ENCODE results near the gene SLC6A3. TPM values are rescaled to one million over a fixed set of nuclear protein-coding genes. Genes with fewer than 3 reads are reported as not detected.

Gene SLC6A3
- total RNA-seq, 4 donors from 2014 or later: not detected

DNA sequence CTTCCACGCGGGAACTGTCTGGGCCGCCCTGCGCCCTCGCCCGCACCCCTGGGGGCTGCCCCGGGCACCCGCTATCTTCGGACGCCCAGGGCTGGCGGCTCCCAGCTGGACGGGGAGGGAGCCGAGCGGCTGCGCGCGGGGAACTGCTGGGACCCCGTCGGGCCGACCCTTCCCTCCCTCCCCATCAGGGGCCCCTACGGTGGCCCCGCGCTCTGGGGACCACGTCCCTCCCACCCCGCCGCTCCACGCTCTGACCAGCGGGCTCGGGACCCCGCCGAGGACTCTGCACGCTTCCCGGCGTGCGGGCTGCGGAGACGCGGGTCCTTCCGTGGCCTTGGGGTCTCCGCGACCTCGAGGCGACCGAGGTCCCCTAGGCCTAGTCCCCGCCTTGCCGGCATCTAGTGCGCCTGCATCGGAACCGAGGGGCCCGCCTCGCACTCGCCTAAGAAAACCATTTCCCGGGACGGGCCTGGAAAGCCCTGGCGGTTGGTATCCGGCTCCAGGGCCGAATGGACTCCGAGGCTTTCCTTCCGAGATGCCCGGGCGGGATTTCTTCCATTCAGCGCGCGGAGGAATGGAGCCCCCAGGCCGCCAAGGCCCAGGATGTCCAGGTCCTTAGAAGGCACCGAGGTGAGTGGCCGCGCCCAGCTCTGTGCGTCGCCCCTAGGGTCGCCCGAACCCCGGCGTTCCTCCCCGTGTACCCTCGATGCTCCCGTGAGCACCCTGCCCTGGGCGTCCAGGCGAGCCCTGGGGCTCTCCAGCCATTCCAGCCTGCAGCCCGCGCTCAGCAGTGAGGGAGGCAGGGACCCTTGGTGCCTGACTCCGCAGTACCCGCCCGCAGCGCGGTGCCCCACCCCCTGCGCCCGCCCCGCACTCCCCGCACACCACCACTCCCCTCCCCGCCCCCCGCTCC lies 705 bp upstream of the SLC6A3 start:
- H3K4me1 ChIP-seq: peaks cover 0 to 14% (median 12%) of the 10 kb centered on the region in 4 donors
- in situ Hi-C loops (cut with MboI; ENCODE audit: low pct_ligation_motif_present in 1 of 4, low pct_unique_long_range_greater_than_20kb in 1 of 4, low sequenced_read_pairs in 3 of 4): no loop called here
- H3K27me3 ChIP-seq: peaks cover 71% of the 10 kb centered on the region
- no peak for TF ChIP-seq EP300 (IDR thresholded peaks at IDR 0.05; ENCODE audit: low read depth)
- TF ChIP-seq POLR2A (IDR thresholded peaks at IDR 0.05): no peak
- DNase-seq: no peak
- H3K36me3 ChIP-seq: no peaks in the 10 kb centered on the region
- intact Hi-C loops (cut with DNase I; ENCODE audit: low total_unique reads): no loop called here
- WGBS, 2 donors (ENCODE audit: low coverage in 1 of 2): 45% methylated on average over 13 of the region's 92 CpGs; no CpG with 5 or more reads in 1 of the 2 donors
- no peaks in the 10 kb centered on the region for H3K9me3 ChIP-seq
- H3K27ac ChIP-seq: no peak overlapping the region
- H3K4me3 ChIP-seq: peak overlapping the region in 1 of 4 donors; percentile 23

DNA sequence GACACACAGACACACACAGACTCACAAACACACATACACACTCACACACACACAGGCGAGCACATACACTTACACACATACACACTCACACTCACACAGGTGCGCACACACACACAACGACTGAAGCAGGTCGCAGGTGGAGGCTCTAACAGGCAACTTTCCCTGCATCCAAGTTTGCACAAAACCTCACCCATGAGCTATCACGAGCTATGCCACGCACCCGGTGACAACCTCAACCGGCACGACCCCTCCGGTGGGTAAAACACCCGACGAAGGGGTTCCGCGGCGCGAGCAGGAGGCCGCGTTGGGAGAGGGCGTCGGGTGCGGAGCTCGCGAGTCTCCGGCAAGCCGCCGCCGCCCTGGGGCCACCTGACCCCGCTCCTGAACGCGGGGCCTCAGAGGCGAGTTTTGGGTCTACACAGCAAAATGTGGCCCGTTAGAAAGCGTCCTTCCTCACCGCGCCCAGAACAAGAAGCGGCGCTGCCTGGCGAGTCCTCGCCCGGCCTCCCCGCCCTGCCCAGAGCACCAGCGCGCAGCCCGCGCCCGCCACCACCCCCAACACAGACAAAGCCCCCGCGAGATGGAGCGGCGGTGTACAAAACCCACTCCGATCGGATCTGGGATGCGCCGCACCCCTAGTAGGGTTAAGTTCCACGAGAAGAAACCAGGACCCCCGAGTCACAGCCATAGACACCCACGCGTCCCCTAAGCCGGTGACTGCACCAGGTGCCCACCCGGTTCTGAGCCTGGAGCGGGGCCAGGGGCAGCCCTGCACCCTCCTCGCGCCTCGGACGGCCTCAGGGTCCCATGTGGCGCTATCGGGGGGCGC lies 665 bp downstream of the SLC6A3 start:
- DNase-seq: no peak
- no peak for TF ChIP-seq CTCF (IDR thresholded peaks at IDR 0.05)
- TF ChIP-seq POLR2AphosphoS5 (IDR thresholded peaks at IDR 0.05): no peak
- TF ChIP-seq POLR2A (IDR thresholded peaks at IDR 0.05): no peak
- TF ChIP-seq EP300 (IDR thresholded peaks at IDR 0.05; ENCODE audit: low read depth): no peak
- H3K27me3 ChIP-seq: peaks cover 79% of the 10 kb centered on the region
- no peaks in the 10 kb centered on the region for H3K9me3 ChIP-seq
- no peaks in the 10 kb centered on the region for H3K36me3 ChIP-seq
- 17% methylated on average over 63 of the region's 68 CpGs; no CpG with 5 or more reads in 1 of the 2 donors for WGBS, 2 donors (ENCODE audit: low coverage in 1 of 2)
- in situ Hi-C loops (cut with MboI; ENCODE audit: low pct_ligation_motif_present in 1 of 4, low pct_unique_long_range_greater_than_20kb in 1 of 4, low sequenced_read_pairs in 3 of 4): no loop called here
- intact Hi-C loops (cut with DNase I; ENCODE audit: low total_unique reads): no loop called here
- peaks cover 0 to 14% (median 12%) of the 10 kb centered on the region in 4 donors for H3K4me1 ChIP-seq
- peak overlapping the region in 1 of 4 donors; percentile 23 for H3K4me3 ChIP-seq
- H3K27ac ChIP-seq: no peak overlapping the region

- TF ChIP-seq POLR2A (IDR thresholded peaks at IDR 0.05) (no peak), POLR2AphosphoS5 (IDR thresholded peaks at IDR 0.05) (no peak), EP300 (IDR thresholded peaks at IDR 0.05; ENCODE audit: low read depth) (no peak), CTCF (IDR thresholded peaks at IDR 0.05) (no peak)
- peaks cover 83% of the 10 kb centered on the region for H3K27me3 ChIP-seq
- intact Hi-C loops (cut with DNase I; ENCODE audit: low total_unique reads) (no loop called here), in situ Hi-C loops (cut with MboI; ENCODE audit: low pct_ligation_motif_present in 1 of 4, low pct_unique_long_range_greater_than_20kb in 1 of 4, low sequenced_read_pairs in 3 of 4) (no loop called here)
- no peak overlapping the region for H3K27ac ChIP-seq
- no peak overlapping the region for H3K4me3 ChIP-seq
- H3K9me3 ChIP-seq: no peaks in the 10 kb centered on the region
- DNase-seq: no peak
- 51% methylated on average over 11 of the region's 15 CpGs; no CpG with 5 or more reads in 1 of the 2 donors for WGBS, 2 donors (ENCODE audit: low coverage in 1 of 2)
- H3K4me1 ChIP-seq: peaks cover 0 to 14% (median 12%) of the 10 kb centered on the region in 4 donors
- no peaks in the 10 kb centered on the region for H3K36me3 ChIP-seq
Measured at GRCh38 chr5:1443991-1444360, 1.3 kb downstream of the SLC6A3 start.

DNA sequence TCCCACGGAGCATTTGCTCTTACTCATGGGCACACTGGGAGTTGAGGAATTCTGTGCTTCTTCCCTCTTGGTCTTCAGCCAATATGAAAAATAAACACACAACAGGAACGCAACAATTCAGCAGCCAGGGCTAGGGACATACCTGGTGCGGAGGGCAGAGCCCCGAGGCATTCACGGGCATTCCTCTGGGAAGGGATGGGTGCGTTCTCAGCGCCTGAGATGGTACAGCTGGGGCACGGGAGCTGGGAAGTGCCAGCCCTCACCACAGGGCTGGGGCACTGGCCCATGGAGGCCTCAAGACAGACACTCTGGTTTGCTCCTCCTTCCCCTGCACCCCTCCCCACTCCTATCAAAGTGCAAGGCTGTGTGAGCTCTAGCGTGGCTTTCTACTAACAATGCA lies 2.1 kb downstream of the SLC6A3 start:
- H3K4me1 ChIP-seq: peaks cover 0 to 14% (median 12%) of the 10 kb centered on the region in 4 donors
- no peaks in the 10 kb centered on the region for H3K36me3 ChIP-seq
- H3K27ac ChIP-seq: no peak overlapping the region
- WGBS, 2 donors (ENCODE audit: low coverage in 1 of 2): 38 to 47% methylated on average over 1 to 9 of the region's 9 CpGs
- H3K9me3 ChIP-seq: no peaks in the 10 kb centered on the region
- intact Hi-C loops (cut with DNase I; ENCODE audit: low total_unique reads): no loop called here
- no peak for DNase-seq
- TF ChIP-seq CTCF (IDR thresholded peaks at IDR 0.05) (no peak), POLR2A (IDR thresholded peaks at IDR 0.05) (no peak), POLR2AphosphoS5 (IDR thresholded peaks at IDR 0.05) (no peak), EP300 (IDR thresholded peaks at IDR 0.05; ENCODE audit: low read depth) (no peak)
- in situ Hi-C loops (cut with MboI; ENCODE audit: low pct_ligation_motif_present in 1 of 4, low pct_unique_long_range_greater_than_20kb in 1 of 4, low sequenced_read_pairs in 3 of 4): no loop called here
- no peak overlapping the region for H3K4me3 ChIP-seq
- peaks cover 83% of the 10 kb centered on the region for H3K27me3 ChIP-seq
